Measurements from ENCODE around the gene CSNK1E.

DNA sequence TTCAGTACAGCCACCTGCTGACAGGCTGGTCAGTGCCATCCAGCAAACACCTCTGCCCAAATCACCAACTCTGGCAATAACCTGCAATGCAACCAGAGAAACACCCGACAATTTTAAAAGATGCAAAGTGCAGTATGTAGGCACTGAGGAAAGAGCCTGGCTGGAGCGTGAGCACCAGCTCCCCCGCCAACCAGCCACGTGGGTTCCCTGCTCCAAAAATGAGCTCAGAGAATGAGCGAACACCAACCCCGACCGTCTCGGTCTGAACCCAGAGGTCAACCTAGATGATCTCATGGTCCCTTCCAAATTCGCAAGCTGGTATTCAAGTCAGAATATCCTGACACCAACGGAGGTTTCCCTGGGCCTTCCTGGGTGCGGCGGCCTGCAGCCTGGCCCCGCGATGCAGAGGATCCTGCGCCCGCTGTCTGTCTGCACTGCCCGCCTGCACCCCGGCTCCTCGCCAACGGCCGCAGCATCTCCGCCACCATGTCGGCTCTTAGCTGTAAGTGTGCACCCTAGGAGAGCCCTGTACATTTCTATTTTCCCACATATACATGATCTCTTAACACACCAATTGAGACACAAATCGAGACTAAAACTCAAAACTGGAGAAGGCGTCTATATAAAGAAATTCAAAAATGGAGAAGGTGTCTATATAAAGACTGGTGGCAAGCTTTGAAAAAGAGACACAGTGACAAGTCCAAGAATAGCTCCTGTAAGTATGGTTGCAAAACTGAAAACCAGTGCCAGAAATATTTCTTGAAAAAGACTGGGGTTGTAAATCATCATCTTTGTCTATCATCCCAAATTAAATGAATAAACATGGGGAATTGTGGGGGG, 67.2 kb downstream of the CSNK1E start:
- TF ChIP-seq CTCF (IDR thresholded peaks at IDR 0.05): no peak
- no peak for TF ChIP-seq EZH2 (IDR thresholded peaks at IDR 0.05)
- TF ChIP-seq EZH2phosphoT487 (IDR thresholded peaks at IDR 0.05): no peak

Measured in neural progenitor cell (in vitro differentiated cells).